ENCODE measurements around the gene CMSS1. TPM values are rescaled to one million over a fixed set of nuclear protein-coding genes. Genes with fewer than 3 reads are reported as not detected.

CMSS1 gene
- total RNA-seq, 8 experiments from 2014 or later, result 28.2 to 57.2 (median 41.5) TPM

GRCh38 chr3:99907959-99908544, 90.4 kb downstream of the CMSS1 start:
- Histone ChIP-seq H3K4me1 (replicated peaks in 1 of 2) (peaks cover 10 to 17% of the 10 kb centered on the region in 2 donors), H3K4me3 (no peak overlapping the region), H3K27ac (no peak overlapping the region)
- WGBS, 10 experiments, result 88 to 100% (median 100%) methylated on average over 1 to 2 of the region's 2 CpGs; no CpG with 5 or more reads in 1 of the 10 experiments
- ATAC-seq (replicated peaks in 6 of 8), result no peak
- in situ Hi-C loops (cut with MboI; ENCODE audit: low pct_unique_long_range_greater_than_20kb in 2 of 9, low sequenced_read_pairs in 9 of 9, unreplicated experiment in 9 of 9), result no loop called here

DNA sequence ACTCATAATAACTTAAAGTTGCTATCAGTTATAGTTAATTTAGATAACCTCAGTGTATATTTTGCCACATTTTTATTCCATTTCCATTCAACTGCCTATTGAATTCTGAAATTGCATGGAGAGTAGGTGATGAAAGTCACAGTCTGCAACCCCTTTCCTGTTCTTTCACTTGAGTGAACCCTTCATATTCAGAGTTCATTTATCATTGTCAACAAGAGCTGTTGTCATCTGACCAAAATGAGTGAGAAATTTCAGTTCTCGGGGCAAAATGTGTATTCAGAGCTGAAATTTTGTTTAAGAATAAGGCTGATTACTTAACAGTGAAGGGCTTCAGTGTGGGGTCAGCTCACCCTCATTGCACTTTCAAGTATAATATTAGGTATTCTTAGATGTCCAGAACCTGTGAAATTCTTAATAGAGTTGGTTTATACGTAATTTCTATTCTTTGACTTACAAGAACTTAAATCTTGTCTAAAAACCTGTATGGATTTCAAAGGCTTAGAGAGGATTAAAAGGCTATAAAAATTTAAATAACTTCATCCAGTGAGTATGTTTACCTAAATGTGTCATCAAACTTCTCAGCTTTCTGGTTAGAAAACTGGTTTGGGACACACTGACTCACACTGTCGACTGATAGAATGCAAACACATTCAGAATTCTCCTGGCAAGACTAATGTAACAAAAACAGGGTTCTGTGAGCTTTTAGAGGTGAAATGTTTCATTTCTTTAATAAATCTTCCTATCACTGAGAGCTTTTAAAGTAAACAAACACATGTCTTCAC, 92.2 kb downstream of the CMSS1 start:
- H3K4me1 ChIP-seq (replicated peaks in 1 of 2), result peaks cover 10 to 17% of the 10 kb centered on the region in 2 donors
- no peak overlapping the region for H3K4me3 ChIP-seq
- ATAC-seq (replicated peaks in 6 of 8), result peak; percentile 32 to 95 (median 50)
- 0 to 80% (median 55%) methylated on average over 1 to 3 of the region's 3 CpGs for WGBS, 10 experiments
- in situ Hi-C loops (cut with MboI; ENCODE audit: low pct_unique_long_range_greater_than_20kb in 2 of 9, low sequenced_read_pairs in 9 of 9, unreplicated experiment in 9 of 9), result no loop called here
- no peak overlapping the region for H3K27ac ChIP-seq

GRCh38 chr3:99910752-99911290, 93.2 kb downstream of the CMSS1 start:
- Histone ChIP-seq H3K4me3 (no peak overlapping the region), H3K27ac (no peak overlapping the region), H3K4me1 (replicated peaks in 1 of 2) (peaks cover 10 to 22% of the 10 kb centered on the region in 2 donors)
- WGBS, 10 experiments, result 54 to 100% (median 88%) methylated on average over 1 to 4 of the region's 4 CpGs
- ATAC-seq (replicated peaks in 6 of 8), result no peak
- in situ Hi-C loops (cut with MboI; ENCODE audit: low pct_unique_long_range_greater_than_20kb in 2 of 9, low sequenced_read_pairs in 9 of 9, unreplicated experiment in 9 of 9), result no loop called here

- 0 to 100% (median 42%) methylated on average over 1 to 3 of the region's 3 CpGs for WGBS, 10 experiments
- H3K4me1 ChIP-seq (replicated peaks in 1 of 2), result peaks cover 10 to 28% of the 10 kb centered on the region in 2 donors
These were observed 93.8 kb downstream of the CMSS1 start for GRCh38 chr3:99911433-99911832.

GRCh38 chr3:99915906-99916432, 98.3 kb downstream of the CMSS1 start:
- peak in 5 of 8 experiments; percentile 15 to 61 (median 39) for ATAC-seq (replicated peaks in 6 of 8)
- H3K4me3 ChIP-seq, result no peak overlapping the region
- WGBS, 10 experiments, result 57 to 100% (median 87%) methylated on average over 1 to 3 of the region's 3 CpGs; no CpG with 5 or more reads in 3 of the 10 experiments
- H3K27ac ChIP-seq, result no peak overlapping the region
- in situ Hi-C loops (cut with MboI; ENCODE audit: low pct_unique_long_range_greater_than_20kb in 2 of 9, low sequenced_read_pairs in 9 of 9, unreplicated experiment in 9 of 9), result no loop called here
- H3K4me1 ChIP-seq (replicated peaks in 1 of 2), result peaks cover 6 to 53% of the 10 kb centered on the region in 2 donors

More at GRCh38 chr3:99911433-99911832, 93.8 kb downstream of the CMSS1 start:
- Histone ChIP-seq H3K27ac (no peak overlapping the region), H3K4me3 (no peak overlapping the region)
- ATAC-seq (replicated peaks in 6 of 8), result peak in 5 of 8 experiments; percentile 85 to 92 (median 88)
- in situ Hi-C loops (cut with MboI; ENCODE audit: low pct_unique_long_range_greater_than_20kb in 2 of 9, low sequenced_read_pairs in 9 of 9, unreplicated experiment in 9 of 9), result no loop called here

- ATAC-seq (replicated peaks in 6 of 8), result no peak
- no peak overlapping the region for H3K27ac ChIP-seq
- H3K4me1 ChIP-seq (replicated peaks in 1 of 2), result peaks cover 6 to 41% of the 10 kb centered on the region in 2 donors
- in situ Hi-C loops (cut with MboI; ENCODE audit: low pct_unique_long_range_greater_than_20kb in 2 of 9, low sequenced_read_pairs in 9 of 9, unreplicated experiment in 9 of 9), result no loop called here
- H3K4me3 ChIP-seq, result no peak overlapping the region
These were observed 101.1 kb downstream of the CMSS1 start for GRCh38 chr3:99918715-99919114.

DNA sequence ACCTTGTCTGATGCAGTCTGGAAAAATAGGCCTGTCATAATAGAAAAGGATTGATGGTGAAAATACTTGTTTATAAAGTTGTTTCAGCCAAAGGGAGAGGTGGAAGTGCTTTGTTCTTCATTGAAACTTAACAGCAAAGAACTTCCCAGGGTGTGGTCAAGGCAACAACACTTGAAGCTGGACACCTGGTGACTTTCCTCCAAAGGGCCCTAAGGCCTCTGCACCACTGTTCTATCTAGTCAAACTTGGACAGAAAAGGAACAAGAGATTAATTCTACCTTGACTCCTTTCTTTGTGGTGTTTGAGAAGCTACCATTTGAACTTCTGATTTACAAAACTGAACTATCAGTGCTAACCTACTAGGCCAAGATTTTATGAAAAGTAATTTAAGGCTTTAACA, 102.0 kb downstream of the CMSS1 start:
- in situ Hi-C loops (cut with MboI; ENCODE audit: low pct_unique_long_range_greater_than_20kb in 2 of 9, low sequenced_read_pairs in 9 of 9, unreplicated experiment in 9 of 9), result no loop called here
- no peak overlapping the region for H3K27ac ChIP-seq

DNA sequence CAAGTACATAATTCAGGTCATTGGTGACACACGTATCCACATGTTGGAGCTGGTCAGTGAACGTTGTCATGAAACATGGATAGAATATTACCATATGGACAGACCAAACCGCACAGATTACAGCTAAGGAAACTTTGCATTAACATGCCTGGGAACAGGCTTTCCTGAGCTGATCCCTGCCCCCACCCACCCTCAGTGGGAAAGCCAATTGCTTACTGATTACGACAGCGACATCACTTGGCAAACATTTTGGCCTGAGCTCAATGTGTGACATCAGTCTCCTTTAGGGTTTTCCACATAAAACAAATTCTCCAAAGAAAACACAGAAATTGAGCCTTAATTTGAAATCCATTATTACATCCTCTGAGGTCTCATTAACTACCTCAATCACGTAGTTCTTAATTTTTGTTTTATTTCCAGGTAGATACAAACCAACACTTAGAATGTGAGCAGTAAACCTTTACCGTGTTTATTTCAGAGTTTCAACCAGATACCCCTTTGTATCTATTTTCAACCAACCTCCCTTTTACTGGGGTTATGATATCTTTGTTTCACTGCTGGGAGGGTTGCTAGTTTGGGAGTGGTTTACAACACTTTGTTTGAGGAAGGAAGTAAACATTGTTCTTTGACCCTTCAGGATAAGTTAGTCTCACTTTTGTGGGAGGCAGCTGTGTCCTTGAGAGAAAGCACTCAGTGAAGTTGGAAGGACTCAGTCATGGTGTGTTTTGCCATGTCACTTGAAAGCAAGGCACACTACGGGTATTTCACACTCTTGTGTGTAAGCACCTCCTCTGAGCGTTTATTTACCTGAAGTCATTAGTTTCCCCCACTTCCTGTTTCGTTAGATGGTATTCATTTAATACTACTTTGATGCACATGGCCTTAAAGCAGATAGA, 103.1 kb downstream of the CMSS1 start:
- Histone ChIP-seq H3K4me1 (replicated peaks in 1 of 2) (peaks cover 6 to 37% of the 10 kb centered on the region in 2 donors), H3K4me3 (no peak overlapping the region), H3K27ac (no peak overlapping the region)
- in situ Hi-C loops (cut with MboI; ENCODE audit: low pct_unique_long_range_greater_than_20kb in 2 of 9, low sequenced_read_pairs in 9 of 9, unreplicated experiment in 9 of 9), result no loop called here
- ATAC-seq (replicated peaks in 6 of 8), result peak in 5 of 8 experiments; percentile 30 to 82 (median 38)
- WGBS, 10 experiments, result 40 to 87% (median 64%) methylated on average over 2 to 10 of the region's 10 CpGs; no CpG with 5 or more reads in 1 of the 10 experiments

More for the DNA sequence above, 102.0 kb downstream of the CMSS1 start:
- Histone ChIP-seq H3K4me3 (no peak overlapping the region), H3K4me1 (replicated peaks in 1 of 2) (peaks cover 6 to 41% of the 10 kb centered on the region in 2 donors)
- ATAC-seq (replicated peaks in 6 of 8), result no peak

GRCh38 chr3:99921377-99921695, 103.7 kb downstream of the CMSS1 start:
- 92 to 100% (median 100%) methylated on average over 1 of the region's 1 CpG; no CpG with 5 or more reads in 4 of the 10 experiments for WGBS, 10 experiments

DNA sequence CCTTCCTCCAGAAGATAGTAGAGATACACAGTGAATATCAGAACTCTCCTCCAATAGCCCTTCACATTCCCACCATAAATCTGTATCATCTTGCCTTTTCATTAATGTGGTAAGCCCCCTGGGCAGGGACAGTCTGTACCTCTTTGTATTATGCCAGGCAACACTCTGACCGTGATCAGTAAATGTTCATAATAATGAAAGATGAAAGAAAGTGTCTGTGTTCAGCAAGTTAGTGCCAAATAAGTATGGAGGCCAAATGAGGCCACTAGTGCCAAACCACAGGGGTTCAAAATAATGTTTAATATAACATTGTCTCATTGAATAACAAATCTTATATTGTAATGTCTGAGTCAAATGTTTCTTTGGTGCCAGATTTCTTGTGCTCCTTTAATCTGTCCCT, 104.3 kb downstream of the CMSS1 start:
- no peak overlapping the region for H3K27ac ChIP-seq
- in situ Hi-C loops (cut with MboI; ENCODE audit: low pct_unique_long_range_greater_than_20kb in 2 of 9, low sequenced_read_pairs in 9 of 9, unreplicated experiment in 9 of 9), result no loop called here
- no peak for ATAC-seq (replicated peaks in 6 of 8)
- peaks cover 6 to 26% of the 10 kb centered on the region in 2 donors for H3K4me1 ChIP-seq (replicated peaks in 1 of 2)
- no peak overlapping the region for H3K4me3 ChIP-seq
- 20 to 100% (median 100%) methylated on average over 1 of the region's 1 CpG; no CpG with 5 or more reads in 3 of the 10 experiments for WGBS, 10 experiments

More at GRCh38 chr3:99921377-99921695, 103.7 kb downstream of the CMSS1 start:
- in situ Hi-C loops (cut with MboI; ENCODE audit: low pct_unique_long_range_greater_than_20kb in 2 of 9, low sequenced_read_pairs in 9 of 9, unreplicated experiment in 9 of 9), result no loop called here
- Histone ChIP-seq H3K4me3 (no peak overlapping the region), H3K4me1 (replicated peaks in 1 of 2) (peaks cover 6 to 31% of the 10 kb centered on the region in 2 donors), H3K27ac (no peak overlapping the region)
- no peak for ATAC-seq (replicated peaks in 6 of 8)

GRCh38 chr3:99923873-99924272, 106.2 kb downstream of the CMSS1 start:
- Histone ChIP-seq H3K4me3 (no peak overlapping the region), H3K4me1 (replicated peaks in 1 of 2) (peaks cover 13 to 23% of the 10 kb centered on the region in 2 donors), H3K27ac (no peak overlapping the region)
- in situ Hi-C loops (cut with MboI; ENCODE audit: low pct_unique_long_range_greater_than_20kb in 2 of 9, low sequenced_read_pairs in 9 of 9, unreplicated experiment in 9 of 9), result no loop called here
- no peak for ATAC-seq (replicated peaks in 6 of 8)

GRCh38 chr3:99925584-99926230, 108.0 kb downstream of the CMSS1 start:
- Histone ChIP-seq H3K4me1 (replicated peaks in 1 of 2) (peaks cover 6 to 9% of the 10 kb centered on the region in 2 donors), H3K27ac (no peak overlapping the region), H3K4me3 (no peak overlapping the region)
- 0 to 100% (median 85%) methylated on average over 1 to 4 of the region's 4 CpGs for WGBS, 10 experiments
- ATAC-seq (replicated peaks in 6 of 8), result peak in 5 of 8 experiments; percentile 24 to 57 (median 36)
- in situ Hi-C loops (cut with MboI; ENCODE audit: low pct_unique_long_range_greater_than_20kb in 2 of 9, low sequenced_read_pairs in 9 of 9, unreplicated experiment in 9 of 9), result no loop called here

Measured in motor neuron (in vitro differentiated cells).